ENCODE data around the gene CCDC158. TPM values are rescaled to one million over a fixed set of nuclear protein-coding genes. Genes with fewer than 3 reads are reported as not detected.

CCDC158 gene
- total and polyA plus RNA-seq, 4 donors: 0.63 to 1.9 (median 1.4) TPM

DNA sequence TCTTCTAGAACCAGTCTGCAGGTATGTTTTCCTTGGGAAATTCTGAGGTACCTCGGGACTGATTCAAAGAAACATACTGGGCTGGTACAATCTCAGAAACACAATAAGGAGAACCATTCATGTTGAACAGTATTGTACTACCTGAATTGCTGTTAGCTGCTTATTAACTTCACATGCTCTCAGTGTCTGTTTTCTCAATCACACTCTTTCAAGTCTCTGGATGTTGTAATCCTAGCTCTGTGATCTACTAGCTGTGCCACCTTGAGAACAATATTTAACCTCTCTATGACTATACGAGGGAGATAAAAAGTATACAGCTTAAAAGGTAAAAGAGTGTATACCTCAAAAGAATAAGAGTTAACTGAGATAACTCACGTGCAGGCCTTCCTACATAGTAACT lies 10.3 kb downstream of the CCDC158 start:
- Histone ChIP-seq H3K27ac (ENCODE audit: low read depth in 1 of 2, low read length in 2 of 2) (no peak overlapping the region), H3K9me3 (ENCODE audit: control insufficient read depth, low read length) (no peaks in the 10 kb centered on the region), H3K27me3 (ENCODE audit: control insufficient read depth in 1 of 2, insufficient read depth in 2 of 2, low read length in 1 of 2) (no peaks in the 10 kb centered on the region), H3K36me3 (ENCODE audit: control insufficient read depth in 1 of 2, insufficient read depth in 2 of 2, low read length in 1 of 2) (no peaks in the 10 kb centered on the region), H3K4me1 (ENCODE audit: control insufficient read depth in 1 of 2, insufficient read depth in 2 of 2, low read length in 2 of 2) (no peaks in the 10 kb centered on the region), H3K4me3 (ENCODE audit: low read length in 2 of 2) (no peak overlapping the region)
- ATAC-seq (ENCODE audit: low FRiP score) (no peak), DNase-seq (no peak)
- 93 to 95% methylated on average over 3 of the region's 3 CpGs for WGBS, 2 donors
- intact Hi-C loops (cut with DNase I): no loop called here

DNA sequence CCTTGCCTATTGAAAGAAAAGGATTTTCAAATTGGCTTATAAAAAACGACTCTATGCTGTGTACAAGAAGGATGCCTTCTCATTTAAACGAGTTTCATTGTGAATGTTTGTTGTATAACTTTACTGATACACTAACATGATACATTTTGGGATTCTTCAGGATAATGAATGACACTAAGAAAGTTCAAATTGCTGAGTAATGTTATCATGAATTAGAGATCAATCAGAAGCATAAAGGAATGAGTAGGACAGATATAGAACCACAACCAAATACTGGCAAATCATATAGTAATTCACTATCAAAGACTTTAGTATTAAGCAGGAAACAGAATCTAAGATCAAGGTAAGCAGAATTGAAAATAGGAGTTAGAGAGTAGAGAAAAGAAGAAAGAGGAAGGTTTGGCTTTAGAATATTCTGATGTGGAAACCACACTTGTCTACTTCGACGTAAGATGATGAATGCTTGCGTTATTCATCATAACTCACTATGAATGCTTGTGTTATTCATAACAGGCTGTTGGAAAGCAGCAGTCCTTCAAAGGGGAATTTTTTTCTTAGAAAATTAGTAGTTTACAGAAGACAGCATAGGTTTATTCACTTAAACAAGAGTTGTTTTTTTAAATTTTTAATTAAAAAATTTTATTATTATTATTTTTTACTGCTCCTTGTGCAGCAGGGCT lies 13.4 kb downstream of the CCDC158 start:
- no peak overlapping the region for H3K27ac ChIP-seq (ENCODE audit: low read depth in 1 of 2, low read length in 2 of 2)
- WGBS, 2 donors: 64 to 75% methylated on average over 5 of the region's 5 CpGs
- no peaks in the 10 kb centered on the region for H3K4me1 ChIP-seq (ENCODE audit: control insufficient read depth in 1 of 2, insufficient read depth in 2 of 2, low read length in 2 of 2)
- no peaks in the 10 kb centered on the region for H3K9me3 ChIP-seq (ENCODE audit: control insufficient read depth, low read length)
- no peak for ATAC-seq (ENCODE audit: low FRiP score)
- intact Hi-C loops (cut with DNase I): no loop called here
- H3K4me3 ChIP-seq (ENCODE audit: low read length in 2 of 2): no peak overlapping the region
- H3K27me3 ChIP-seq (ENCODE audit: control insufficient read depth in 1 of 2, insufficient read depth in 2 of 2, low read length in 1 of 2): no peaks in the 10 kb centered on the region
- DNase-seq: no peak
- H3K36me3 ChIP-seq (ENCODE audit: control insufficient read depth in 1 of 2, insufficient read depth in 2 of 2, low read length in 1 of 2): no peaks in the 10 kb centered on the region

DNA sequence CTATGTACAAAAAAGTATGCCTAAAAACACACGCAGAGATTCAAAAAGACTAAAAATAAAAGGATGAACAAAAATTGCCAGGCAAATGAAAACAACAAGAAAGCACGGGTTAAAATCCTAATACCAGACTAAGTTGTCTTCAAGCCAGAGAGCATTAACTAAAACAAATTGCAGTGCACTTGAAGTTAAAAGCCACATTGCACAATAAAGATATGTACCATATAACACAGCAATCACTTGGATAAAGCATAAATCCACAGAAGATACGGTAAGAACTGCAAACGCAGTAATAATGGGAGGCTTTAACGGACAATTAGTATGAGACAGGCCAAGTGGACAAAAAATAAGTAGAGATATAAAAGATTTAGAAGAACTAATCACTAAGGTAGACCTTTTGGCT lies 14.9 kb downstream of the CCDC158 start:
- no peak overlapping the region for H3K27ac ChIP-seq (ENCODE audit: low read depth in 1 of 2, low read length in 2 of 2)
- no peak overlapping the region for H3K4me3 ChIP-seq (ENCODE audit: low read length in 2 of 2)
- ATAC-seq (ENCODE audit: low FRiP score): no peak
- no peaks in the 10 kb centered on the region for H3K9me3 ChIP-seq (ENCODE audit: control insufficient read depth, low read length)
- 72 to 73% methylated on average over 5 of the region's 5 CpGs for WGBS, 2 donors
- H3K4me1 ChIP-seq (ENCODE audit: control insufficient read depth in 1 of 2, insufficient read depth in 2 of 2, low read length in 2 of 2): no peaks in the 10 kb centered on the region
- H3K36me3 ChIP-seq (ENCODE audit: control insufficient read depth in 1 of 2, insufficient read depth in 2 of 2, low read length in 1 of 2): no peaks in the 10 kb centered on the region
- no peaks in the 10 kb centered on the region for H3K27me3 ChIP-seq (ENCODE audit: control insufficient read depth in 1 of 2, insufficient read depth in 2 of 2, low read length in 1 of 2)
- intact Hi-C loops (cut with DNase I): no loop called here
- DNase-seq: no peak

DNA sequence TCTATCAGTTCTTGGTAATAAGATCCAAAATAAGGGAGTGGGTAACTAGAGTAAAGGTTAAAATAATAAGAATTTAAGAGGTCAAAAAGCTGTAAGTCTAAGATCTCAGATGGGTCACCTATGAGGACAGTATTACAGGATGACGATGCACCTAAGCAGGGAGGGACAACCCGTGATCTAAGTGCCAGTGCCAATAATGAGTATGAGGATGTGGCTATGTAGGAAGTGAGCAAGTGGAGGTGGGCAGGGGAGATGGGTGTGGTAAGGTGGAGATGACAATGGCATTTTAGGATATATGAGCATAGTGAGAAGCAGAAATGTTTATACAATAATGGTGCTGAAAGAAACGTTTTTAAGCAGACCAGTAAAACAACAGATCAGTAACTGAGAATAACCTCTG lies 19.3 kb downstream of the CCDC158 start:
- H3K9me3 ChIP-seq (ENCODE audit: control insufficient read depth, low read length): no peaks in the 10 kb centered on the region
- no peak for DNase-seq
- no peak for ATAC-seq (ENCODE audit: low FRiP score)
- no peaks in the 10 kb centered on the region for H3K27me3 ChIP-seq (ENCODE audit: control insufficient read depth in 1 of 2, insufficient read depth in 2 of 2, low read length in 1 of 2)
- H3K4me3 ChIP-seq (ENCODE audit: low read length in 2 of 2): no peak overlapping the region
- no peak overlapping the region for H3K27ac ChIP-seq (ENCODE audit: low read depth in 1 of 2, low read length in 2 of 2)
- 71 to 80% methylated on average over 3 of the region's 3 CpGs for WGBS, 2 donors
- H3K36me3 ChIP-seq (ENCODE audit: control insufficient read depth in 1 of 2, insufficient read depth in 2 of 2, low read length in 1 of 2): no peaks in the 10 kb centered on the region
- intact Hi-C loops (cut with DNase I): no loop called here
- no peaks in the 10 kb centered on the region for H3K4me1 ChIP-seq (ENCODE audit: control insufficient read depth in 1 of 2, insufficient read depth in 2 of 2, low read length in 2 of 2)

DNA sequence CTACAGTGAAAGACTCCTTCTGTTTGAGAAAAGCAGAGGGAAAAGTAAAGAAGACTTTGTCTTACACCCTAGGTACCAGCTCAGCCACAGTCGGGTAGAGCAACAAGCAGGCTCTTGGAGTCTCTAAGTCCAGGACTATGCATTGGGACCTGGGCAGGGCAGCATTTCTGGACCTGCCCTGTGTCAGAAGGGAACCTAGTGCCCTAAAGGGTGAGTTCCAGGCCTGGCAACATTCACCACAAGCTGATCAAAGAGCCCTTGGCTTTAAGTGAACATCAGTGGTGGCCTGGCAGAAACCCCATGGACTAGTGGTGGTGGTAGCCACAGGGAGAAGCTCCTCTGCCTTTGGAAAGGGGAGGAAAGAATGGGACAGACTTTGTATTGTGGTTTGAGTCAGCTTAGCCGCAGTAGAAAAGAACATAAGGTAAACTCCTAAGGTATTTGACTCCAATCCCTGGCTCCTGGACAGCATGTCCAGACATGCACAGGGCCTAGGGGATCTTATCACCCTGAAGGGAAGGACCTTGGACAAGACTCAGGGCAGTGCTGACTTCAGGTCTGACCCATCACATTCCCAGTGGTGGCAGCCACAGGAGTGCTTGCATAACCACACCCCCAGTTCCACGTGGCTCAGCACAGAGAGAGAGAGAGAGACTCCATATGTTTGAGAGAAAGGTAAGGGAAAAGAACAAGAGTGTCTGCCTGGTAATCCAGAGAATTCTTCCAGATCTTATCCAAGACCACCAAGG lies 32.6 kb downstream of the CCDC158 start:
- H3K4me3 ChIP-seq (ENCODE audit: low read length in 2 of 2): no peak overlapping the region
- no peaks in the 10 kb centered on the region for H3K4me1 ChIP-seq (ENCODE audit: control insufficient read depth in 1 of 2, insufficient read depth in 2 of 2, low read length in 2 of 2)
- H3K36me3 ChIP-seq (ENCODE audit: control insufficient read depth in 1 of 2, insufficient read depth in 2 of 2, low read length in 1 of 2): no peaks in the 10 kb centered on the region
- no peaks in the 10 kb centered on the region for H3K9me3 ChIP-seq (ENCODE audit: control insufficient read depth, low read length)
- intact Hi-C loops (cut with DNase I): no loop called here
- no peak overlapping the region for H3K27ac ChIP-seq (ENCODE audit: low read depth in 1 of 2, low read length in 2 of 2)
- WGBS, 2 donors: 76% methylated on average over 3 of the region's 3 CpGs
- no peak for DNase-seq
- no peak for ATAC-seq (ENCODE audit: low FRiP score)
- H3K27me3 ChIP-seq (ENCODE audit: control insufficient read depth in 1 of 2, insufficient read depth in 2 of 2, low read length in 1 of 2): no peaks in the 10 kb centered on the region

DNA sequence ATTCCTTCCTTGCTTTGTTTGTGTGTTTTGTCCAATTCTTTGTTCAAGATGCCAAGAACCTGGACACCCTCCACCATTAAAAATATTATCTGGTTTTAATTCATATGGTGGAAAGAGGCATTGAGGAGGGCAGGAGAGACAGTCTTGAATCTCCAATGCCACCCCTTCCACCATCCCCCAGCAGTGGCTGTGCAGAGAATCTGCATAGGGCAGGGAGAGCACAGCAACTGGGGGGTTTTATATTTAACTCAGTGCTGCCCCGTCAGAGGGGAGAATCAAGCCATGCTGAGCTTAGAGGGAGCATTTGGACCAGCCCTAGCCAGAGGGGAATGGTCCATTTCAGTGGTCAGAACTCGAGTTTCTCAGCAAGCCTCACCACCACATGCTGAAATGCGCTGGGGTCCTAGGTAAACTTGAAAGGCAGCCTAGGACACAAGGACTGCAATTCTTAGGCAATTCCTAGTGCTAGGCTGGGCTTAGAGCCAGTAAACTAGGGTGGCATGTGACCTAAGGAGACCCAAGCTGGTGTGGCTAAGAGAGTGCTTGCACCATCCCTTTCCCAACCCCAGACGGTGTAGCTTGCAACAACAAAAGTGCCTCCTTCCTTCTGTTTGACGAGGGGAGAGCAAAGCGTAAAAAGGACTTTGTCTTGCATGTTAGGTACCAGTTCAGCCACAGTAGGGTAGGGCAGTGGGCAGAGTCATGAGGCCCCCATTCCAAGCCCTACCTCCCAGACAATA lies 34.2 kb downstream of the CCDC158 start:
- no peak for ATAC-seq (ENCODE audit: low FRiP score)
- no peaks in the 10 kb centered on the region for H3K9me3 ChIP-seq (ENCODE audit: control insufficient read depth, low read length)
- intact Hi-C loops (cut with DNase I): no loop called here
- H3K36me3 ChIP-seq (ENCODE audit: control insufficient read depth in 1 of 2, insufficient read depth in 2 of 2, low read length in 1 of 2): no peaks in the 10 kb centered on the region
- no peaks in the 10 kb centered on the region for H3K4me1 ChIP-seq (ENCODE audit: control insufficient read depth in 1 of 2, insufficient read depth in 2 of 2, low read length in 2 of 2)
- H3K27ac ChIP-seq (ENCODE audit: low read depth in 1 of 2, low read length in 2 of 2): no peak overlapping the region
- no peak overlapping the region for H3K4me3 ChIP-seq (ENCODE audit: low read length in 2 of 2)
- no peak for DNase-seq
- 88 to 90% methylated on average over 6 of the region's 6 CpGs for WGBS, 2 donors
- H3K27me3 ChIP-seq (ENCODE audit: control insufficient read depth in 1 of 2, insufficient read depth in 2 of 2, low read length in 1 of 2): no peaks in the 10 kb centered on the region

DNA sequence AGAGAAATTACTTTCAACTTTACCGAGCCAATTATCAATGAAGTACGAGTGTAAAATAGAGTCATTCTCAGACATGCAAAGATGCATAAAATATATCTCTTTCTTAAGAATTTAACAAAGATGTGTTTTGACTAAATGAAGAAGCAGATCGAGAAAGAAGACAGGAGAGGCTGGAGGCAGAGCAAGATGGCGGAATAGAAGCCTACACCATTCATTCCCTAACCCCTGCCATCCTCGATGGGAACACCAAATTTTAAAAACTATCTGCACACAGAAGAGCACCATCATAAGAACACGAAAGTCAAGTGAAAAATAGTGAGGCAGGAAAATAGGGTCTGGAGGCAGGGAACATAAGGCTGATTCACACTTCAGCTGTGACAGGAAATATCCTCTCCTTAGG lies 35.0 kb downstream of the CCDC158 start:
- H3K27me3 ChIP-seq (ENCODE audit: control insufficient read depth in 1 of 2, insufficient read depth in 2 of 2, low read length in 1 of 2): no peaks in the 10 kb centered on the region
- intact Hi-C loops (cut with DNase I): no loop called here
- H3K27ac ChIP-seq (ENCODE audit: low read depth in 1 of 2, low read length in 2 of 2): no peak overlapping the region
- DNase-seq (no peak), ATAC-seq (ENCODE audit: low FRiP score) (no peak)
- 94 to 96% methylated on average over 6 of the region's 6 CpGs for WGBS, 2 donors
- H3K4me3 ChIP-seq (ENCODE audit: low read length in 2 of 2): no peak overlapping the region
- no peaks in the 10 kb centered on the region for H3K36me3 ChIP-seq (ENCODE audit: control insufficient read depth in 1 of 2, insufficient read depth in 2 of 2, low read length in 1 of 2)
- H3K4me1 ChIP-seq (ENCODE audit: control insufficient read depth in 1 of 2, insufficient read depth in 2 of 2, low read length in 2 of 2): no peaks in the 10 kb centered on the region
- H3K9me3 ChIP-seq (ENCODE audit: control insufficient read depth, low read length): no peaks in the 10 kb centered on the region

DNA sequence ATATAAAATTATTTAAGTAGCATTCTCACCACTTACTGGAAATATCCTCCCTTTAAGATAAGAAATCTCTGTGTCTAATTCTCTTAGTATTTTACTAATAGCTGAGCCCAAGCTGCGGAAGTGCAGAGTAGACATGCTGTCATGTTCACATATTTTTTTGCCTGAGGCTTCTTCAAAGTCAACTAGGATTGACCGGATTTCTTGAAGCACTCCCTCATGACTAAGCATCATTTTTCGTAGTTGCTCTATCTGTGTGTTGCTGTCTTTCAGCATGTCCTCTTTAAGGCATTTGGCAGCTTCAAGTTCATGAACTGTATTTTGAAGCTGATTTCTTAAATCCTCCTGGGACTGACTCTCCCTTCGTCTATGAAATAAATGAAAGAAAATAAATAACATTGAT lies 36.9 kb downstream of the CCDC158 start:
- Histone ChIP-seq H3K27me3 (ENCODE audit: control insufficient read depth in 1 of 2, insufficient read depth in 2 of 2, low read length in 1 of 2) (no peaks in the 10 kb centered on the region), H3K4me1 (ENCODE audit: control insufficient read depth in 1 of 2, insufficient read depth in 2 of 2, low read length in 2 of 2) (no peaks in the 10 kb centered on the region), H3K9me3 (ENCODE audit: control insufficient read depth, low read length) (no peaks in the 10 kb centered on the region), H3K27ac (ENCODE audit: low read depth in 1 of 2, low read length in 2 of 2) (no peak overlapping the region), H3K4me3 (ENCODE audit: low read length in 2 of 2) (no peak overlapping the region), H3K36me3 (ENCODE audit: control insufficient read depth in 1 of 2, insufficient read depth in 2 of 2, low read length in 1 of 2) (no peaks in the 10 kb centered on the region)
- intact Hi-C loops (cut with DNase I): no loop called here
- no peak for ATAC-seq (ENCODE audit: low FRiP score)
- DNase-seq: no peak
- WGBS, 2 donors: 77 to 81% methylated on average over 4 of the region's 4 CpGs
